Panc1 (cell line): ENCODE data around the gene STXBP5.

Experiments
- TF ChIP-seq, protein P1 (sequence below): fragments of 450-650 bp; IDR thresholded peaks from 2 replicates; pipeline ENCODE4 v1.5.1; 2017; ENCODE audit warnings: mild to moderate bottlenecking
- TF ChIP-seq, protein P2 (sequence below), 2 experiments: IDR thresholded peaks; 2 replicates each; pipeline ENCODE4 v1.6.1; 2011 to 2012; ENCODE audit warnings: low read depth in 2 of 2, control low read depth in 1 of 2, low read length in 1 of 2, mild to moderate bottlenecking in 1 of 2, moderate library complexity in 1 of 2; ENCODE audit not compliant: insufficient read depth in 1 of 2

DNA sequence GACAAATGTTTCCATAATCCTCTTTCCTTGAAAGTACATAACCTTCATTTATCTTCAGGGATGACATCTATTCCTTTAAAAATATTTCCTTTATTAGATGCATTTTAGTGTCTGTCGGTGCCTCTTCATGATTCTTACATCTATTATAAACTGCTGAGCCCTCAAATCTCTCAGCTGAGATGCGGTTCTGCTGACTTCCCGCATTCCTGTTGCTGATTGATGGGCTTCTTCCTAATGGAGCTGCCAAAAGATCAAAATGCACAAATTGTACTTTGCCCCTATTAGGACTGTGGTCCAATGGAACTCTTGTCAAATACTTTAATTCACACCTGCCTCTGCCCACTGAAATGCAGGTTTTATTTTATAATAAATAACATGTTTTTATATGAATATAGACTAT, 225.6 kb downstream of the STXBP5 start:
- TF ChIP-seq, protein P1, sequence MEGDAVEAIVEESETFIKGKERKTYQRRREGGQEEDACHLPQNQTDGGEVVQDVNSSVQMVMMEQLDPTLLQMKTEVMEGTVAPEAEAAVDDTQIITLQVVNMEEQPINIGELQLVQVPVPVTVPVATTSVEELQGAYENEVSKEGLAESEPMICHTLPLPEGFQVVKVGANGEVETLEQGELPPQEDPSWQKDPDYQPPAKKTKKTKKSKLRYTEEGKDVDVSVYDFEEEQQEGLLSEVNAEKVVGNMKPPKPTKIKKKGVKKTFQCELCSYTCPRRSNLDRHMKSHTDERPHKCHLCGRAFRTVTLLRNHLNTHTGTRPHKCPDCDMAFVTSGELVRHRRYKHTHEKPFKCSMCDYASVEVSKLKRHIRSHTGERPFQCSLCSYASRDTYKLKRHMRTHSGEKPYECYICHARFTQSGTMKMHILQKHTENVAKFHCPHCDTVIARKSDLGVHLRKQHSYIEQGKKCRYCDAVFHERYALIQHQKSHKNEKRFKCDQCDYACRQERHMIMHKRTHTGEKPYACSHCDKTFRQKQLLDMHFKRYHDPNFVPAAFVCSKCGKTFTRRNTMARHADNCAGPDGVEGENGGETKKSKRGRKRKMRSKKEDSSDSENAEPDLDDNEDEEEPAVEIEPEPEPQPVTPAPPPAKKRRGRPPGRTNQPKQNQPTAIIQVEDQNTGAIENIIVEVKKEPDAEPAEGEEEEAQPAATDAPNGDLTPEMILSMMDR: no peak
- TF ChIP-seq, protein P2, sequence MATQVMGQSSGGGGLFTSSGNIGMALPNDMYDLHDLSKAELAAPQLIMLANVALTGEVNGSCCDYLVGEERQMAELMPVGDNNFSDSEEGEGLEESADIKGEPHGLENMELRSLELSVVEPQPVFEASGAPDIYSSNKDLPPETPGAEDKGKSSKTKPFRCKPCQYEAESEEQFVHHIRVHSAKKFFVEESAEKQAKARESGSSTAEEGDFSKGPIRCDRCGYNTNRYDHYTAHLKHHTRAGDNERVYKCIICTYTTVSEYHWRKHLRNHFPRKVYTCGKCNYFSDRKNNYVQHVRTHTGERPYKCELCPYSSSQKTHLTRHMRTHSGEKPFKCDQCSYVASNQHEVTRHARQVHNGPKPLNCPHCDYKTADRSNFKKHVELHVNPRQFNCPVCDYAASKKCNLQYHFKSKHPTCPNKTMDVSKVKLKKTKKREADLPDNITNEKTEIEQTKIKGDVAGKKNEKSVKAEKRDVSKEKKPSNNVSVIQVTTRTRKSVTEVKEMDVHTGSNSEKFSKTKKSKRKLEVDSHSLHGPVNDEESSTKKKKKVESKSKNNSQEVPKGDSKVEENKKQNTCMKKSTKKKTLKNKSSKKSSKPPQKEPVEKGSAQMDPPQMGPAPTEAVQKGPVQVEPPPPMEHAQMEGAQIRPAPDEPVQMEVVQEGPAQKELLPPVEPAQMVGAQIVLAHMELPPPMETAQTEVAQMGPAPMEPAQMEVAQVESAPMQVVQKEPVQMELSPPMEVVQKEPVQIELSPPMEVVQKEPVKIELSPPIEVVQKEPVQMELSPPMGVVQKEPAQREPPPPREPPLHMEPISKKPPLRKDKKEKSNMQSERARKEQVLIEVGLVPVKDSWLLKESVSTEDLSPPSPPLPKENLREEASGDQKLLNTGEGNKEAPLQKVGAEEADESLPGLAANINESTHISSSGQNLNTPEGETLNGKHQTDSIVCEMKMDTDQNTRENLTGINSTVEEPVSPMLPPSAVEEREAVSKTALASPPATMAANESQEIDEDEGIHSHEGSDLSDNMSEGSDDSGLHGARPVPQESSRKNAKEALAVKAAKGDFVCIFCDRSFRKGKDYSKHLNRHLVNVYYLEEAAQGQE (IDR thresholded peaks at IDR 0.05; ENCODE audit: insufficient read depth in 1 of 2, low read depth in 2 of 2, low read length in 1 of 2): no peak
